NCI-H1092 (cell line): ENCODE results near the gene URM1.

Experiments
- DNase-seq: peaks from one replicate; lab custom pipeline; 2025; lab: John Stamatoyannopoulos, UW

The URM1 gene

GRCh38 chr9:128385496-128386460 lies 14.6 kb downstream of the URM1 start:
- no peak for DNase-seq

GRCh38 chr9:128388150-128388549 lies 17.0 kb downstream of the URM1 start:
- no peak for DNase-seq

GRCh38 chr9:128389395-128390149 lies 18.4 kb downstream of the URM1 start:
- DNase-seq = peak; percentile 71

GRCh38 chr9:128390150-128390812 lies 19.1 kb downstream of the URM1 start:
- DNase-seq = no peak

- no peak for DNase-seq
These were observed 19.9 kb downstream of the URM1 start for GRCh38 chr9:128390813-128391711.

GRCh38 chr9:128391956-128392301 lies 20.8 kb downstream of the URM1 start:
- DNase-seq = no peak

- no peak for DNase-seq
These were observed 21.3 kb downstream of the URM1 start for GRCh38 chr9:128392302-128393144.

- no peak for DNase-seq
These were observed 22.1 kb downstream of the URM1 start for GRCh38 chr9:128393145-128393775.

GRCh38 chr9:128393970-128394369 lies 22.8 kb downstream of the URM1 start:
- no peak for DNase-seq

- DNase-seq = no peak
These were observed 23.4 kb downstream of the URM1 start for GRCh38 chr9:128394379-128395168.

- no peak for DNase-seq
These were observed 25.9 kb downstream of the URM1 start for GRCh38 chr9:128396970-128397613.

- DNase-seq = no peak
These were observed 26.7 kb downstream of the URM1 start for GRCh38 chr9:128397831-128398230.

- no peak for DNase-seq
These were observed 28.7 kb downstream of the URM1 start for GRCh38 chr9:128399861-128400260.

GRCh38 chr9:128404560-128404959 lies 33.4 kb downstream of the URM1 start:
- no peak for DNase-seq

- no peak for DNase-seq
These were observed 34.1 kb downstream of the URM1 start for GRCh38 chr9:128405077-128405779.

- no peak for DNase-seq
These were observed 34.6 kb downstream of the URM1 start for GRCh38 chr9:128405780-128406171.

GRCh38 chr9:128406848-128407391 lies 35.7 kb downstream of the URM1 start:
- DNase-seq = no peak

GRCh38 chr9:128408963-128409431 lies 37.8 kb downstream of the URM1 start:
- no peak for DNase-seq
